K562 (cell line): ENCODE measurements around the gene CCDC171. TPM values are rescaled to one million over a fixed set of nuclear protein-coding genes. Genes with fewer than 3 reads are reported as not detected.

ENCODE experiments used
- ATAC-seq: fragments of 200-7000 bp; cut with Tn5 transposase; 3 replicates; pipeline ENCODE4 v1.9.1; 2020; ENCODE audit warnings: moderate library complexity
- BruUV-seq: library from RNA; stranded (reverse); fragments of 400-500 nt; replicated peaks from 2 replicates; lab custom pipeline; 2021; lab: Mats Ljungman, UMichigan
- CTCF ChIA-PET: fragments of 300-600 bp; formaldehyde crosslinking; extraction: SDS; loops from one replicate; lab custom pipeline; 2021; ENCODE audit warnings: low intra/inter-chr PET ratio; lab: Yijun Ruan, JAX
- POLR2A ChIA-PET: fragments of 300-600, 350-650 bp; sonication (Branson Sonifier 250); formaldehyde crosslinking; extraction: SDS; loops from one replicate; lab custom pipeline; 2021; ENCODE audit warnings: antibody characterized with exemption, inconsistent platforms; lab: Yijun Ruan, JAX
- DNase-seq, 4 experiments: peaks; one replicate each; pipeline versions ENCODE4 v3.0.0 to v3.0.0-alpha.2; 2011 to 2018; ENCODE audit warnings: low spot score in 3 of 4, mixed read lengths in 3 of 4; ENCODE audit errors: extremely low read depth in 1 of 4
- FAIRE-seq: peaks from 2 replicates; lab custom pipeline; 2011; peaks lifted over from hg19 to GRCh38; lab: Jason Lieb, UNC
- H2AFZ ChIP-seq: 2 replicates; pipeline ENCODE4 v1.6.0; 2011; ENCODE audit warnings: low read depth, low read length, control low read depth, inconsistent platforms
- H3K27ac ChIP-seq: fragments of 200-600 bp; 3 replicates; pipeline ENCODE4 v1.8.0; 2011; ENCODE audit warnings: low read depth, mild to moderate bottlenecking, control low read depth, inconsistent platforms, low read length, moderate library complexity, mixed read lengths; ENCODE audit errors: extremely low read depth
- H3K27me3 ChIP-seq, 2 experiments: fragments of 300-600 bp in 1 of 2; 2 replicates in 1 of 2; 3 replicates in 1 of 2; pipeline versions ENCODE4 v1.6.0 to v1.8.0; 2011; ENCODE audit warnings: inconsistent platforms in 2 of 2, low read length in 2 of 2, mild to moderate bottlenecking in 1 of 2, mixed read lengths in 1 of 2, moderate library complexity in 1 of 2; ENCODE audit not compliant: control insufficient read depth in 2 of 2, insufficient read depth in 2 of 2
- H3K36me3 ChIP-seq: fragments of 300-600 bp; 3 replicates; pipeline ENCODE4 v1.8.0; 2011; ENCODE audit warnings: mild to moderate bottlenecking, low read length, inconsistent platforms; ENCODE audit not compliant: control insufficient read depth, insufficient read depth
- H3K4me1 ChIP-seq, 2 experiments: fragments of 200-600 bp in 1 of 2; replicated peaks in 1 of 2; 2 replicates in 1 of 2; 3 replicates in 1 of 2; pipeline versions ENCODE4 v1.5.1 to v1.8.0; 2011; ENCODE audit warnings: inconsistent platforms in 2 of 2, low read length in 2 of 2, mild to moderate bottlenecking in 1 of 2, mixed read lengths in 1 of 2, moderate library complexity in 1 of 2; ENCODE audit not compliant: control insufficient read depth in 2 of 2, insufficient read depth in 2 of 2
- H3K4me2 ChIP-seq: 2 replicates; pipeline ENCODE4 v1.6.1; 2011; ENCODE audit warnings: low read length, control low read depth, inconsistent platforms, mixed read lengths; ENCODE audit not compliant: insufficient read depth
- H3K4me3 ChIP-seq: fragments of 200-600 bp; sonication (generic), shearing (Covaris generic); 2 replicates; pipeline ENCODE4 v1.5.1; 2016; ENCODE audit warnings: control low read depth, inconsistent platforms
- H3K79me2 ChIP-seq: fragments of 200-600 bp; 3 replicates; pipeline ENCODE4 v1.8.0; 2011; ENCODE audit warnings: low read length, inconsistent platforms; ENCODE audit not compliant: control insufficient read depth, insufficient read depth
- H3K9ac ChIP-seq, 2 experiments: 2 replicates each; pipeline versions ENCODE4 v1.6.0 to v1.6.1; 2011; ENCODE audit warnings: low read depth in 2 of 2, low read length in 2 of 2, control low read depth in 1 of 2, inconsistent platforms in 1 of 2, mild to moderate bottlenecking in 1 of 2, mixed read lengths in 1 of 2; ENCODE audit not compliant: insufficient read depth in 1 of 2
- H3K9me1 ChIP-seq: one replicate; pipeline ENCODE4 v1.6.0; 2011; ENCODE audit warnings: inconsistent platforms, mild to moderate bottlenecking, low read length, moderate library complexity; ENCODE audit not compliant: control insufficient read depth, insufficient read depth
- H3K9me3 ChIP-seq: replicated peaks from 2 replicates; pipeline ENCODE4 v1.5.1; 2011; ENCODE audit warnings: low read depth, low read length, inconsistent platforms; ENCODE audit not compliant: control insufficient read depth, insufficient read depth
- H4K20me1 ChIP-seq: replicated peaks from 2 replicates; pipeline ENCODE4 v1.6.1; 2011; ENCODE audit warnings: low read length, inconsistent platforms, mixed read lengths; ENCODE audit not compliant: control insufficient read depth, insufficient read depth
- BMI1 ChIP-seq: fragments of 150-350 bp; IDR thresholded peaks from 2 replicates; pipeline ENCODE4 v1.6.1; 2014; ENCODE audit warnings: low read length
- CBX1 ChIP-seq: sonication (generic); IDR thresholded peaks from 2 replicates; pipeline ENCODE4 v1.6.1; 2016; ENCODE audit warnings: antibody characterized with exemption, low read depth, mild to moderate bottlenecking
- ETV6 ChIP-seq, 3 experiments: fragments of 150-350 bp in 1 of 3; sonication (generic) in 1 of 3; formaldehyde crosslinking in 1 of 3; IDR thresholded peaks; 2 replicates each; pipeline versions ENCODE4 v1.6.1 to v1.8.0; 2014 to 2022; ENCODE audit warnings: borderline replicate concordance in 2 of 3, low read depth in 2 of 3, antibody characterized with exemption in 1 of 3, low read length in 1 of 3, mild to moderate bottlenecking in 1 of 3, missing genetic modification reagents in 1 of 3
- KLF13 ChIP-seq: fragments of 450-650 bp; IDR thresholded peaks from 2 replicates; pipeline ENCODE4 v1.6.1; 2016; ENCODE audit warnings: missing genetic modification characterization, low read depth, mild to moderate bottlenecking, missing compliant biosample characterization, moderate library complexity, borderline replicate concordance
- MCM7 ChIP-seq, 2 experiments: fragments of 450-650 bp; IDR thresholded peaks; 2 replicates each; pipeline ENCODE4 v1.6.1; 2016 to 2018
- NR4A1 ChIP-seq, 2 experiments: fragments of 250-450 bp in 1 of 2; fragments of 450-650 bp in 1 of 2; sonication (Bioruptor Pico) in 1 of 2; IDR thresholded peaks; 2 replicates each; pipeline versions ENCODE4 v1.4.0 to v1.6.1; 2016 to 2020; ENCODE audit warnings: mild to moderate bottlenecking in 2 of 2, missing compliant biosample characterization in 1 of 2, missing genetic modification characterization in 1 of 2, moderate library complexity in 1 of 2
- SAFB ChIP-seq: fragments of 200-400 bp; formaldehyde crosslinking; IDR thresholded peaks from 2 replicates; pipeline ENCODE4 v1.6.1; 2017; ENCODE audit warnings: low read depth, low read length, borderline replicate concordance
- SRSF1 ChIP-seq: fragments of 200-400 bp; formaldehyde crosslinking; IDR thresholded peaks from 2 replicates; pipeline ENCODE4 v1.6.1; 2017; ENCODE audit warnings: mild to moderate bottlenecking, low read depth, low read length, moderate library complexity
- SRSF3 ChIP-seq: fragments of 200-400 bp; formaldehyde crosslinking; IDR thresholded peaks from 2 replicates; pipeline ENCODE4 v1.6.1; 2016; ENCODE audit warnings: mild to moderate bottlenecking, low read length, moderate library complexity; ENCODE audit not compliant: insufficient read depth
- TFAM ChIP-seq: fragments of 250-450 bp; sonication (Bioruptor Pico); conservative IDR thresholded peaks from 2 replicates; pipeline ENCODE4 v1.5.0; 2021; ENCODE audit warnings: mild to moderate bottlenecking, moderate library complexity
- WGBS: fragments of 100-300 bp; shearing (Covaris generic); methylation state at CpG from one replicate; pipeline ENCODE4 v1.1.6; 2016; ENCODE audit warnings: low coverage, mixed read lengths; ENCODE audit not compliant: insufficient coverage; ENCODE audit errors: missing lambda C conversion rate; 5-methylcytosine and 5-hydroxymethylcytosine counted together
- in situ Hi-C: fragments of 300-500 bp; cut with MboI; formaldehyde crosslinking; loops from 4 replicates; pipeline ENCODE4 v1.15.0; 2018; ENCODE audit warnings: inconsistent platforms, mixed read lengths
- intact Hi-C: fragments of 100-400 bp; cut with micrococcal nuclease; formaldehyde crosslinking; loops from 2 replicates; pipeline ENCODE4 v1.14.2; 2022
- polyA plus RNA-seq, 8 experiments: library from polyadenylated mRNA; depleted of rRNA in 4 of 8; stranded (reverse) in 5 of 8; unstranded in 3 of 8; fragments of >200 nt; fragmentation: Nextera tagmentation in 2 of 8; fragmentation: Illumina TruSeq in 1 of 8; extraction: Ambion mirVana in 2 of 8; extraction: Trizol in 1 of 8; gene quantifications; 2 replicates each; pipeline versions ENCODE4 v1.2.1 to v1.2.3, GENCODE V29; 2011 to 2014; ENCODE audit warnings: inconsistent platforms in 1 of 8, missing spikeins in 1 of 8
- total RNA-seq, 7 experiments: library from RNA; depleted of rRNA in 6 of 7; stranded (reverse); fragments of >200 nt in 6 of 7; fragmentation: Illumina TruSeq in 2 of 7; extraction: Trizol in 2 of 7; gene quantifications; 2 replicates each; pipeline versions ENCODE4 v1.2.1 to v1.2.3, GENCODE V29; 2011 to 2021; ENCODE audit warnings: low replicate concordance in 1 of 7
- TF ChIP-seq, protein P1 (sequence below): fragments of 150-350 bp; IDR thresholded peaks from 2 replicates; pipeline ENCODE4 v1.6.1; 2014; ENCODE audit warnings: low read depth, mild to moderate bottlenecking, low read length, borderline replicate concordance
- TF ChIP-seq, protein P2 (sequence below): fragments of 250-450 bp; sonication (Bioruptor Pico); IDR thresholded peaks from 2 replicates; pipeline ENCODE4 v1.5.0; 2022; ENCODE audit warnings: mild to moderate bottlenecking
- TF ChIP-seq, protein P3 (sequence below): sonication (generic); formaldehyde crosslinking; IDR thresholded peaks from 2 replicates; pipeline ENCODE4 v1.8.0; 2022; ENCODE audit warnings: mild to moderate bottlenecking, missing genetic modification reagents, borderline replicate concordance

CCDC171 gene
- total and polyA plus RNA-seq, 9 of the 15 experiments (the other 6 are each of a cell fraction or from before 2014, with no cell fraction given): 0.08 to 3.8 (median 0.27) TPM

DNA sequence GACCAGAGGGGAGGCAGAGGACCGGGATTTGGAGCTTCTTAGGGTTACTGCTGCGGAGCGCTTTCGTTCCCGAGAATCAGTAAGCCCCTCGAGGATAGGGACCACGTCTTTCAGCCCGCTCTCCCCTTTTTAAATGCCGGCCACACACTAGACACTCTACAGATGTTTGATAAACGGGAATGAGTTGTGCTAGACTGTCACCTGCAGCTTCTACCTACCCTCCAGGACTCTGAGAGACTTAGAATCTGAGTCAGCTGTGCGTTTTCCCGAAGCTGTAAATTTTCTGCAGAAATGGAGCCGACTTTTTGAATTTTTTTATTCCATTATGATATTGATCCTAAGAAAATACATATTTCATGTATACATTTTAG lies 670 bp downstream of the CCDC171 start:
- no peak for FAIRE-seq
- Histone ChIP-seq H3K27ac (no peak overlapping the region), H3K36me3 (no peaks in the 10 kb centered on the region)

More for the DNA sequence above, 670 bp downstream of the CCDC171 start:
- ChIA-PET CTCF (no interaction called here), POLR2A (no interaction called here)
- Histone ChIP-seq H3K4me2 (peak overlapping the region; percentile 88), H3K9me3 (no peaks in the 10 kb centered on the region), H3K4me3 (peak overlapping the region; percentile 42; the same call in 1 of the 2 replicates), H2AFZ (peak overlapping the region; percentile 99), H3K9me1 (no peaks in the 10 kb centered on the region), H3K79me2 (no peaks in the 10 kb centered on the region), H4K20me1 (no peaks in the 10 kb centered on the region), H3K9ac (peak overlapping the region; percentile 61 to 82; a peak in 2 of 4 replicates), H3K4me1 (peaks cover 0 to 12% of the 10 kb centered on the region in 2 experiments; a peak in 3 of 5 replicates), H3K27me3 (no peaks in the 10 kb centered on the region)
- WGBS: 28% methylated on average over 9 of the region's 13 CpGs
- DNase-seq (no peak), ATAC-seq (no peak)
- in situ Hi-C loops: no loop called here
- no TSS peak for BruUV-seq
- intact Hi-C loops: loop anchor here (2.0 to 5.0 kb wide), 3 partner anchors 39 to 53 kb away; partner anchors contain the start of gene PSIP1
- TF ChIP-seq MCM7 (IDR thresholded peaks at IDR 0.05) (no peak), NR4A1 (CRISPR knock-in tag; IDR thresholded peaks at IDR 0.05) (no peak), NR4A1 (tag; IDR thresholded peaks at IDR 0.05) (no peak), CBX1 (no peak), KLF13 (no peak), TFAM (no peak), ETV6 (IDR thresholded peaks at IDR 0.05; ENCODE audit: borderline replicate concordance in 1 of 2, low read depth in 2 of 2, low read length in 1 of 2) (no peak), ETV6 (CRISPR knock-in tag; IDR thresholded peaks at IDR 0.05; ENCODE audit: borderline replicate concordance) (no peak), SRSF1 (no peak), BMI1 (no peak), SRSF3 (no peak), SAFB (no peak)
- TF ChIP-seq, protein P1, sequence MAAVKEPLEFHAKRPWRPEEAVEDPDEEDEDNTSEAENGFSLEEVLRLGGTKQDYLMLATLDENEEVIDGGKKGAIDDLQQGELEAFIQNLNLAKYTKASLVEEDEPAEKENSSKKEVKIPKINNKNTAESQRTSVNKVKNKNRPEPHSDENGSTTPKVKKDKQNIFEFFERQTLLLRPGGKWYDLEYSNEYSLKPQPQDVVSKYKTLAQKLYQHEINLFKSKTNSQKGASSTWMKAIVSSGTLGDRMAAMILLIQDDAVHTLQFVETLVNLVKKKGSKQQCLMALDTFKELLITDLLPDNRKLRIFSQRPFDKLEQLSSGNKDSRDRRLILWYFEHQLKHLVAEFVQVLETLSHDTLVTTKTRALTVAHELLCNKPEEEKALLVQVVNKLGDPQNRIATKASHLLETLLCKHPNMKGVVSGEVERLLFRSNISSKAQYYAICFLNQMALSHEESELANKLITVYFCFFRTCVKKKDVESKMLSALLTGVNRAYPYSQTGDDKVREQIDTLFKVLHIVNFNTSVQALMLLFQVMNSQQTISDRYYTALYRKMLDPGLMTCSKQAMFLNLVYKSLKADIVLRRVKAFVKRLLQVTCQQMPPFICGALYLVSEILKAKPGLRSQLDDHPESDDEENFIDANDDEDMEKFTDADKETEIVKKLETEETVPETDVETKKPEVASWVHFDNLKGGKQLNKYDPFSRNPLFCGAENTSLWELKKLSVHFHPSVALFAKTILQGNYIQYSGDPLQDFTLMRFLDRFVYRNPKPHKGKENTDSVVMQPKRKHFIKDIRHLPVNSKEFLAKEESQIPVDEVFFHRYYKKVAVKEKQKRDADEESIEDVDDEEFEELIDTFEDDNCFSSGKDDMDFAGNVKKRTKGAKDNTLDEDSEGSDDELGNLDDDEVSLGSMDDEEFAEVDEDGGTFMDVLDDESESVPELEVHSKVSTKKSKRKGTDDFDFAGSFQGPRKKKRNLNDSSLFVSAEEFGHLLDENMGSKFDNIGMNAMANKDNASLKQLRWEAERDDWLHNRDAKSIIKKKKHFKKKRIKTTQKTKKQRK: no peak
- TF ChIP-seq, protein P2, sequence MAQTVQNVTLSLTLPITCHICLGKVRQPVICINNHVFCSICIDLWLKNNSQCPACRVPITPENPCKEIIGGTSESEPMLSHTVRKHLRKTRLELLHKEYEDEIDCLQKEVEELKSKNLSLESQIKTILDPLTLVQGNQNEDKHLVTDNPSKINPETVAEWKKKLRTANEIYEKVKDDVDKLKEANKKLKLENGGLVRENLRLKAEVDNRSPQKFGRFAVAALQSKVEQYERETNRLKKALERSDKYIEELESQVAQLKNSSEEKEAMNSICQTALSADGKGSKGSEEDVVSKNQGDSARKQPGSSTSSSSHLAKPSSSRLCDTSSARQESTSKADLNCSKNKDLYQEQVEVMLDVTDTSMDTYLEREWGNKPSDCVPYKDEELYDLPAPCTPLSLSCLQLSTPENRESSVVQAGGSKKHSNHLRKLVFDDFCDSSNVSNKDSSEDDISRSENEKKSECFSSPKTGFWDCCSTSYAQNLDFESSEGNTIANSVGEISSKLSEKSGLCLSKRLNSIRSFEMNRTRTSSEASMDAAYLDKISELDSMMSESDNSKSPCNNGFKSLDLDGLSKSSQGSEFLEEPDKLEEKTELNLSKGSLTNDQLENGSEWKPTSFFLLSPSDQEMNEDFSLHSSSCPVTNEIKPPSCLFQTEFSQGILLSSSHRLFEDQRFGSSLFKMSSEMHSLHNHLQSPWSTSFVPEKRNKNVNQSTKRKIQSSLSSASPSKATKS (CRISPR knock-in tag): no peak
- TF ChIP-seq, protein P3, sequence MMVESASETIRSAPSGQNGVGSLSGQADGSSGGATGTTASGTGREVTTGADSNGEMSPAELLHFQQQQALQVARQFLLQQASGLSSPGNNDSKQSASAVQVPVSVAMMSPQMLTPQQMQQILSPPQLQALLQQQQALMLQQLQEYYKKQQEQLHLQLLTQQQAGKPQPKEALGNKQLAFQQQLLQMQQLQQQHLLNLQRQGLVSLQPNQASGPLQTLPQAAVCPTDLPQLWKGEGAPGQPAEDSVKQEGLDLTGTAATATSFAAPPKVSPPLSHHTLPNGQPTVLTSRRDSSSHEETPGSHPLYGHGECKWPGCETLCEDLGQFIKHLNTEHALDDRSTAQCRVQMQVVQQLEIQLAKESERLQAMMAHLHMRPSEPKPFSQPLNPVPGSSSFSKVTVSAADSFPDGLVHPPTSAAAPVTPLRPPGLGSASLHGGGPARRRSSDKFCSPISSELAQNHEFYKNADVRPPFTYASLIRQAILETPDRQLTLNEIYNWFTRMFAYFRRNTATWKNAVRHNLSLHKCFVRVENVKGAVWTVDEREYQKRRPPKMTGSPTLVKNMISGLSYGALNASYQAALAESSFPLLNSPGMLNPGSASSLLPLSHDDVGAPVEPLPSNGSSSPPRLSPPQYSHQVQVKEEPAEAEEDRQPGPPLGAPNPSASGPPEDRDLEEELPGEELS: no peak
- TF ChIP-seq, all 486 proteins: peak for 0
